Keratinocyte (primary cell): Measurements from ENCODE around the gene SLC6A3. TPM values are rescaled to one million over a fixed set of nuclear protein-coding genes. Genes with fewer than 3 reads are reported as not detected.

ENCODE experiments used
- DNase-seq: peaks from one replicate; pipeline ENCODE4 v3.0.0-alpha.2; 2011; ENCODE audit warnings: low read depth, missing footprints, low spot score
- FAIRE-seq: peaks from 2 replicates; lab custom pipeline; 2011; peaks lifted over from hg19 to GRCh38; lab: Jason Lieb, UNC
- H2AFZ ChIP-seq: 2 replicates; pipeline ENCODE4 v1.6.0; 2012; ENCODE audit warnings: low read length, control low read depth, inconsistent platforms; ENCODE audit not compliant: control insufficient read depth
- H3K27ac ChIP-seq: 2 replicates; pipeline ENCODE4 v1.5.1; 2011; ENCODE audit warnings: low read length; ENCODE audit not compliant: control insufficient read depth, insufficient read depth
- H3K27me3 ChIP-seq: 3 replicates; pipeline ENCODE4 v1.6.0; 2011; ENCODE audit warnings: low read length; ENCODE audit not compliant: control insufficient read depth, insufficient read depth; ENCODE audit errors: extremely low read depth
- H3K36me3 ChIP-seq, 2 experiments: 2 replicates in 1 of 2; 3 replicates in 1 of 2; pipeline ENCODE4 v1.5.1; 2011; ENCODE audit warnings: low read length in 2 of 2, mild to moderate bottlenecking in 1 of 2; ENCODE audit not compliant: control insufficient read depth in 2 of 2, insufficient read depth in 2 of 2; ENCODE audit errors: extremely low read depth in 1 of 2
- H3K4me1 ChIP-seq: 3 replicates; pipeline ENCODE4 v1.5.1; 2011; ENCODE audit warnings: low read length; ENCODE audit not compliant: control insufficient read depth, insufficient read depth; ENCODE audit errors: extremely low read depth
- H3K4me2 ChIP-seq: 3 replicates; pipeline ENCODE4 v1.6.0; 2011; ENCODE audit warnings: low read depth, low read length; ENCODE audit not compliant: control insufficient read depth, insufficient read depth; ENCODE audit errors: extremely low read depth
- H3K4me3 ChIP-seq, 3 experiments: fragments of 200-600 bp in 1 of 3; sonication (generic) in 1 of 3; 2 replicates in 2 of 3; 3 replicates in 1 of 3; pipeline ENCODE4 v1.5.1; 2011 to 2016; ENCODE audit warnings: low read length in 3 of 3, mild to moderate bottlenecking in 3 of 3, control low read depth in 2 of 3, inconsistent platforms in 1 of 3, low read depth in 1 of 3, mixed read lengths in 1 of 3, mixed run types in 1 of 3, moderate library complexity in 1 of 3; ENCODE audit not compliant: control insufficient read depth in 2 of 3, insufficient read depth in 2 of 3; ENCODE audit errors: extremely low read depth in 1 of 3
- H3K79me2 ChIP-seq: 2 replicates; pipeline ENCODE4 v1.6.0; 2012; ENCODE audit warnings: low read length; ENCODE audit not compliant: control insufficient read depth, insufficient read depth
- H3K9ac ChIP-seq: 3 replicates; pipeline ENCODE4 v1.6.0; 2011; ENCODE audit warnings: low read length; ENCODE audit not compliant: control insufficient read depth, insufficient read depth; ENCODE audit errors: extremely low read depth
- H3K9me1 ChIP-seq: 3 replicates; pipeline ENCODE4 v1.6.0; 2011; ENCODE audit warnings: low read length; ENCODE audit not compliant: control insufficient read depth, insufficient read depth; ENCODE audit errors: extremely low read depth
- H3K9me3 ChIP-seq: 2 replicates; pipeline ENCODE4 v1.5.1; 2012; ENCODE audit warnings: low read depth, low read length; ENCODE audit not compliant: control insufficient read depth
- H4K20me1 ChIP-seq: 3 replicates; pipeline ENCODE4 v1.6.0; 2011; ENCODE audit warnings: low read length; ENCODE audit not compliant: control insufficient read depth, insufficient read depth; ENCODE audit errors: extremely low read depth
- EZH2 ChIP-seq: IDR thresholded peaks from one replicate; pipeline ENCODE4 v1.6.1; 2012; ENCODE audit warnings: inconsistent platforms, mild to moderate bottlenecking, low read length, moderate library complexity
- dilution Hi-C: fragments of 300-500 bp; cut with MboI; formaldehyde crosslinking; loops from one replicate; pipeline ENCODE4 v1.7.0; 2020; ENCODE audit warnings: low sequenced_read_pairs; ENCODE audit not compliant: extremely low pct_ligation_motif_present
- polyA plus RNA-seq, 5 experiments: library from polyadenylated mRNA; depleted of rRNA in 3 of 5; stranded (reverse) in 3 of 5; stranded (forward) in 1 of 5; unstranded in 1 of 5; fragments of >200 nt; gene quantifications; 1 replicate in 1 of 5; 2 replicates in 3 of 5; 3 replicates in 1 of 5; pipeline versions ENCODE4 v1.2.1 to v1.2.3, GENCODE V29; 2011 to 2012; ENCODE audit warnings: missing spikeins in 2 of 5, low read depth in 1 of 5, low replicate concordance in 1 of 5
- TF ChIP-seq, protein P1 (sequence below), 3 experiments: IDR thresholded peaks in 1 of 3; conservative IDR thresholded peaks in 1 of 3; optimal IDR thresholded peaks in 1 of 3; 2 replicates in 2 of 3; 3 replicates in 1 of 3; pipeline versions ENCODE3 to v1.5.1; 2011; ENCODE audit warnings: low read length in 3 of 3, mild to moderate bottlenecking in 3 of 3, moderate library complexity in 2 of 3, control low read depth in 1 of 3, inconsistent platforms in 1 of 3; ENCODE audit not compliant: insufficient read depth in 2 of 3; ENCODE audit errors: extremely low read depth in 1 of 3

SLC6A3 gene
- polyA plus RNA-seq, 1 donor (not counting 4 experiments of a cell fraction or from before 2014, with no cell fraction given) = 0.03 TPM

DNA sequence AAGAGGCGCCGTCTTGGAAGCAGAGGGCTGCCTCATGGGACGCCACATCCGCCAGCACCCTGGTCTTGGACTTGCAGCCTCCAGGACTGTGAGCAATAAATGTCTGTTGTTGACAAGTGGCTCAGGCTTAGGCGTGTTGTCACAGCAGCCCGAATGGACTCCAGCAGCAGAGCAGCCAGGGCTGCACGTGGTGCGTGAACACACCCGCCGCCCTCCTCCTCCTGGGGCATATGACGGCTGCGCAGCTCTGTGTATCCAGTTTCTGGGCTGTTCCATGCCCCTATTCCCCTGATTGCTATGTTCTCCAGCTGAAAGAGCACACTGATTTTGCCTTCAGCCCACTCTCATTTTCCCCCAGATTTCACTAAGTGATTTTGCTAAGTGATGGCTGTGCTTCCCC, 64.3 kb downstream of the SLC6A3 start:
- no peaks in the 10 kb centered on the region for H3K36me3 ChIP-seq
- no peaks in the 10 kb centered on the region for H3K9me1 ChIP-seq
- TF ChIP-seq EZH2 = no peak
- TF ChIP-seq, protein P1, sequence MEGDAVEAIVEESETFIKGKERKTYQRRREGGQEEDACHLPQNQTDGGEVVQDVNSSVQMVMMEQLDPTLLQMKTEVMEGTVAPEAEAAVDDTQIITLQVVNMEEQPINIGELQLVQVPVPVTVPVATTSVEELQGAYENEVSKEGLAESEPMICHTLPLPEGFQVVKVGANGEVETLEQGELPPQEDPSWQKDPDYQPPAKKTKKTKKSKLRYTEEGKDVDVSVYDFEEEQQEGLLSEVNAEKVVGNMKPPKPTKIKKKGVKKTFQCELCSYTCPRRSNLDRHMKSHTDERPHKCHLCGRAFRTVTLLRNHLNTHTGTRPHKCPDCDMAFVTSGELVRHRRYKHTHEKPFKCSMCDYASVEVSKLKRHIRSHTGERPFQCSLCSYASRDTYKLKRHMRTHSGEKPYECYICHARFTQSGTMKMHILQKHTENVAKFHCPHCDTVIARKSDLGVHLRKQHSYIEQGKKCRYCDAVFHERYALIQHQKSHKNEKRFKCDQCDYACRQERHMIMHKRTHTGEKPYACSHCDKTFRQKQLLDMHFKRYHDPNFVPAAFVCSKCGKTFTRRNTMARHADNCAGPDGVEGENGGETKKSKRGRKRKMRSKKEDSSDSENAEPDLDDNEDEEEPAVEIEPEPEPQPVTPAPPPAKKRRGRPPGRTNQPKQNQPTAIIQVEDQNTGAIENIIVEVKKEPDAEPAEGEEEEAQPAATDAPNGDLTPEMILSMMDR (optimal IDR thresholded peaks at IDR 0.05 in 1 of 3, IDR thresholded peaks at IDR 0.05 in 1 of 3, conservative IDR thresholded peaks at IDR 0.05 in 1 of 3; ENCODE audit: extremely low read depth in 1 of 3, insufficient read depth in 2 of 3, low read length in 3 of 3) = no peak
- no peaks in the 10 kb centered on the region for H4K20me1 ChIP-seq
- H3K9me3 ChIP-seq = peaks cover 2% of the 10 kb centered on the region
- no peak overlapping the region for H3K9ac ChIP-seq
- FAIRE-seq (no peak), DNase-seq (no peak)
- no peak overlapping the region for H3K27ac ChIP-seq
- no peak overlapping the region for H2AFZ ChIP-seq
- H3K4me3 ChIP-seq = no peak overlapping the region
- peaks cover 7% of the 10 kb centered on the region for H3K27me3 ChIP-seq
- H3K4me1 ChIP-seq = peaks cover 4% of the 10 kb centered on the region
- H3K4me2 ChIP-seq = no peak overlapping the region
- no peaks in the 10 kb centered on the region for H3K79me2 ChIP-seq
- dilution Hi-C loops = no loop called here

DNA sequence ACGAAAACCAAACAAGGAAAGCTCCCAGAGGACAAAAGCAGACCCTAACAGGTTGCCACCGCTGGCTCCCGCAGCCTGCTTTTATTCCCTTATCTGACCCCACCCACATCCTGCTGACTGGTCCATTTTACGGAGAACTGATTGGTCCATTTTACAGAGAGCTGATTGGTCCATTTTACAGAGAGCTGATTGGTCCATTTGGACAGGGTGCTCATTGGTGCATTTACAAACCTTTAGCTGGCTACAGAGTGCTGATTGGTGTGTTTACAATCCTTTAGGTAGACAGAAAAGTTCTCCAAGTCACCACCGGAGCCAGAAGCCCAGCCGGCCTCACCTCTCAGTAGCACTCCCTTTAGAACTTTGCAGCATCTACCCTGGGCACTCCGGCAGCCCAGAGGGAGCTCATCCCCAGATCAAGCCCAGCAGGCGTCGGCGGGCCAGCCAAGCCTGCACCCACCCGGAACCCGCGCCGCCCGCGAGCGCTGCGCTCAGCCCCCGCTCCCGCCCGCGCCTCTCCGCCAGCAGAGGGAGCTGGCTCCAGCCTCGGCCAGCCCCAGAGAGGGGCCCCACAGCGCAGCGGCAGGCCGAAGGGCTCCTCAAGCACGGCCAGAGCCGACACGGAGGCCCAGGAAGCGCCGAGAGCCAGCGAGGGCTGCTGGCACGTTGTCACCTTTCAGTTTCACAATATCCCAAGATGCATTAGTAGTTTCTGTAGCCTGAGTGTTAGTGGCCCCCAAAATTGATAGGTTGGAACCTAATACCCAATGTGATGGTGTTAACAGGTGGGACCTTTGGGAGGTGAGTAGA, 65.0 kb downstream of the SLC6A3 start:
- no peaks in the 10 kb centered on the region for H3K79me2 ChIP-seq
- no peaks in the 10 kb centered on the region for H3K36me3 ChIP-seq
- dilution Hi-C loops = no loop called here
- no peak overlapping the region for H2AFZ ChIP-seq
- H3K9ac ChIP-seq = no peak overlapping the region
- H4K20me1 ChIP-seq = no peaks in the 10 kb centered on the region
- no peak for DNase-seq
- H3K9me1 ChIP-seq = no peaks in the 10 kb centered on the region
- peak overlapping the region; percentile 32 for H3K4me2 ChIP-seq
- H3K4me3 ChIP-seq = no peak overlapping the region
- H3K4me1 ChIP-seq = no peaks in the 10 kb centered on the region
- TF ChIP-seq, protein P1 (optimal IDR thresholded peaks at IDR 0.05 in 1 of 3, IDR thresholded peaks at IDR 0.05 in 1 of 3, conservative IDR thresholded peaks at IDR 0.05 in 1 of 3; ENCODE audit: extremely low read depth in 1 of 3, insufficient read depth in 2 of 3, low read length in 3 of 3) = peak in 2 of 3 experiments; percentile 40 to 57
- no peak for TF ChIP-seq EZH2
- no peak for FAIRE-seq
- H3K27ac ChIP-seq = no peak overlapping the region
- peaks cover 7% of the 10 kb centered on the region for H3K27me3 ChIP-seq
- H3K9me3 ChIP-seq = peaks cover 2% of the 10 kb centered on the region
